Measurements from ENCODE around the gene RBM28.
A peak's percentile ranks its signal among the peaks of the same experiment; 100 is the strongest.

RBM28 gene

GRCh38 chr7:128259131-128260061, 84.3 kb downstream of the RBM28 start:
- Histone ChIP-seq H3K36me3 (no peaks in the 10 kb centered on the region), H3K4me3 (no peak overlapping the region), H3K4me1 (no peaks in the 10 kb centered on the region), H3K9me3 (no peaks in the 10 kb centered on the region), H3K27ac (no peak overlapping the region), H3K27me3 (no peaks in the 10 kb centered on the region)
- DNase-seq: no peak
- no peak for TF ChIP-seq CTCF (IDR thresholded peaks at IDR 0.05)
- intact Hi-C loops (cut with DNase I; ENCODE audit: low total_unique reads): no loop called here

- DNase-seq: peak in 1 of 2 donors; percentile 24
- TF ChIP-seq CTCF (IDR thresholded peaks at IDR 0.05): no peak
- H3K27ac ChIP-seq: no peak overlapping the region
- H3K9me3 ChIP-seq: no peaks in the 10 kb centered on the region
- H3K27me3 ChIP-seq: no peaks in the 10 kb centered on the region
- H3K4me1 ChIP-seq: no peaks in the 10 kb centered on the region
- no peak overlapping the region for H3K4me3 ChIP-seq
- no peaks in the 10 kb centered on the region for H3K36me3 ChIP-seq
- intact Hi-C loops (cut with DNase I; ENCODE audit: low total_unique reads): no loop called here
Observed at GRCh38 chr7:128257458-128257857, 86.2 kb downstream of the RBM28 start.

GRCh38 chr7:128255271-128255670, 88.4 kb downstream of the RBM28 start:
- Histone ChIP-seq H3K4me1 (no peaks in the 10 kb centered on the region), H3K36me3 (no peaks in the 10 kb centered on the region), H3K9me3 (no peaks in the 10 kb centered on the region), H3K27ac (no peak overlapping the region), H3K4me3 (no peak overlapping the region), H3K27me3 (no peaks in the 10 kb centered on the region)
- intact Hi-C loops (cut with DNase I; ENCODE audit: low total_unique reads): no loop called here
- no peak for TF ChIP-seq CTCF (IDR thresholded peaks at IDR 0.05)
- no peak for DNase-seq

GRCh38 chr7:128254470-128254869, 89.2 kb downstream of the RBM28 start:
- H3K4me1 ChIP-seq: no peaks in the 10 kb centered on the region
- no peak for DNase-seq
- TF ChIP-seq CTCF (IDR thresholded peaks at IDR 0.05): no peak

GRCh38 chr7:128253701-128254100, 90.0 kb downstream of the RBM28 start:
- Histone ChIP-seq H3K9me3 (no peaks in the 10 kb centered on the region), H3K4me1 (no peaks in the 10 kb centered on the region), H3K27ac (no peak overlapping the region), H3K36me3 (no peaks in the 10 kb centered on the region), H3K27me3 (no peaks in the 10 kb centered on the region), H3K4me3 (no peak overlapping the region)
- no peak for TF ChIP-seq CTCF (IDR thresholded peaks at IDR 0.05)
- intact Hi-C loops (cut with DNase I; ENCODE audit: low total_unique reads): no loop called here
- DNase-seq: no peak

More at GRCh38 chr7:128254470-128254869, 89.2 kb downstream of the RBM28 start:
- H3K36me3 ChIP-seq: no peaks in the 10 kb centered on the region
- intact Hi-C loops (cut with DNase I; ENCODE audit: low total_unique reads): no loop called here
- H3K9me3 ChIP-seq: no peaks in the 10 kb centered on the region
- no peaks in the 10 kb centered on the region for H3K27me3 ChIP-seq
- H3K27ac ChIP-seq: no peak overlapping the region
- no peak overlapping the region for H3K4me3 ChIP-seq
